Vagina (tissue), 2 donors: ENCODE data around the gene MMP28.

Experiments used
- POLR2A ChIP-seq, 2 donors: fragments of 450-650 bp; IDR thresholded peaks; one replicate each; pipeline ENCODE4 v1.6.1; 2017; ENCODE audit warnings: antibody characterized with exemption in 2 of 2, mild to moderate bottlenecking in 2 of 2, moderate library complexity in 2 of 2
- POLR2AphosphoS5 ChIP-seq, 2 donors: sonication (generic); formaldehyde crosslinking; IDR thresholded peaks; one replicate each; pipeline ENCODE4 v1.9.0; 2017; ENCODE audit warnings: antibody characterized with exemption in 2 of 2, mild to moderate bottlenecking in 2 of 2, low read depth in 1 of 2; ENCODE audit not compliant: insufficient read depth in 1 of 2
- TF ChIP-seq, protein P1 (sequence below), 3 experiments: fragments of 450-650 bp in 2 of 3; fragments of 200-600 bp in 1 of 3; sonication (generic) in 1 of 3; IDR thresholded peaks; one replicate each; pipeline ENCODE4 v1.5.1; 2017 to 2019; ENCODE audit warnings: antibody characterized with exemption in 3 of 3, mild to moderate bottlenecking in 2 of 3, moderate library complexity in 2 of 3

GRCh38 chr17:35780950-35781349 lies 14.5 kb downstream of the MMP28 start:
- TF ChIP-seq, protein P1, sequence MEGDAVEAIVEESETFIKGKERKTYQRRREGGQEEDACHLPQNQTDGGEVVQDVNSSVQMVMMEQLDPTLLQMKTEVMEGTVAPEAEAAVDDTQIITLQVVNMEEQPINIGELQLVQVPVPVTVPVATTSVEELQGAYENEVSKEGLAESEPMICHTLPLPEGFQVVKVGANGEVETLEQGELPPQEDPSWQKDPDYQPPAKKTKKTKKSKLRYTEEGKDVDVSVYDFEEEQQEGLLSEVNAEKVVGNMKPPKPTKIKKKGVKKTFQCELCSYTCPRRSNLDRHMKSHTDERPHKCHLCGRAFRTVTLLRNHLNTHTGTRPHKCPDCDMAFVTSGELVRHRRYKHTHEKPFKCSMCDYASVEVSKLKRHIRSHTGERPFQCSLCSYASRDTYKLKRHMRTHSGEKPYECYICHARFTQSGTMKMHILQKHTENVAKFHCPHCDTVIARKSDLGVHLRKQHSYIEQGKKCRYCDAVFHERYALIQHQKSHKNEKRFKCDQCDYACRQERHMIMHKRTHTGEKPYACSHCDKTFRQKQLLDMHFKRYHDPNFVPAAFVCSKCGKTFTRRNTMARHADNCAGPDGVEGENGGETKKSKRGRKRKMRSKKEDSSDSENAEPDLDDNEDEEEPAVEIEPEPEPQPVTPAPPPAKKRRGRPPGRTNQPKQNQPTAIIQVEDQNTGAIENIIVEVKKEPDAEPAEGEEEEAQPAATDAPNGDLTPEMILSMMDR (IDR thresholded peaks at IDR 0.05): no peak
- TF ChIP-seq POLR2A (IDR thresholded peaks at IDR 0.05) (no peak), POLR2AphosphoS5 (IDR thresholded peaks at IDR 0.05; ENCODE audit: insufficient read depth in 1 of 2, low read depth in 1 of 2) (no peak)
